LoVo (cell line): ENCODE results near the gene SMYD3.
"Not testable (repeated sequence)": the region's sequence is repeated elsewhere in the genome, so short reads cannot be mapped to it uniquely, and the experiment has no call there.

Experiments used
- DNase-seq: peaks from one replicate; pipeline ENCODE4 v3.0.0-alpha.2; 2016; ENCODE audit warnings: low spot score

SMYD3 gene

DNA sequence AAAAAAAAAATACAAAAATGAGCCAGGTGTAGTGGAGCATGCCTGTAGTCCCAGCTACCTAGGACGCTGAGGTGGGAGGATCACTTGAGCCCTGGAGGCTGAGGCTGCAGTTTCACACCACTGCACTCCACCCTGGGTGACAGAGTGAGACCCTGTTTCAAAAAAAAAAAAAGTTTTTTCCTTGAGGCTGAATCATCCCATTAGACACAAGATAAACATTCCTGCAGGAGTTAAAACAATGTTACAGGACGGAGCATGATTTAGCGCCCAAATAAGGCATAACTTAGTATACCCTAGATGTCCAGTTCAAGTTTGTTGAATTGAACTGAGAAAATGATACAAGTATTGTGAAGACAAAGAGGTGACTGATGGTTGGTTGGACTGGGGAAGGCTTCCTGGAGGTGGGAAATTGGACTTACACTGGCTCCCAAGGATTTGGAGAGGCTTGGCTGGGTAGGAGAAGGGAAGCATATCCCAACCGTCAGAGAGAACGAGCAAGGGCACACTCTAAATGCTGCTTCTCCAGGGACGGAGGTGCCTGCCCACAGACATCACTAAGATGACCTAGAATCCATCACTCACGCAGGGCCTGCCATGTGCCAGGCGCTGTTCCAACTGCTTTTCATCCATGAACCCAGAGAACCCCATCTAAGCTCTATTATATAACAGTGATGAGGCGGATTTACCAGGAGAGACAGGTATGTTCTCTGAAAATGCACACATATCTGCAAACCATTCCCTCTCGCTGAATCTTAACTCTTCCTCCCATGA, 741.7 kb downstream of the SMYD3 start:
- DNase-seq: no peak

DNA sequence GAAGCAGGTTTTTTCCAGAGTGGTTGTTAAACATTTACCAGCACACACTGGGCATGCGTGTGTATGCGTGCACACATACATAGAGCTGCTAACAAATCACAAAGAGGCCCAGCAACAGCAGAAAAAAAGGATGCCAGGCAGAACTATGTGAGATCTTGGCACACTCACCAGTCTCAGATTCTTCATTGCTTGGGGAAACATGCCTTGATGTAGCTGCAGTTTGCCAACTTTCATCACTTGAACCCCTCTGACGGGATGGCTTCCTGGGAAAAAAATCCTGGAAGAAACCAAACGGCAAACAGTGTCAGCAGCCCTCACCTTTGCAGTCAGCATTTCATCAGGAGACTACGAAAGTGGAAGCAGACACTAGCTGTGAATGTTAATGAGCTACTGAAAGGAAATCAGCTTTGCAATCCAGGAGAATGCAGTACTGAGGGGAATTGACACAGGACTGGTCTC, 743.2 kb downstream of the SMYD3 start:
- DNase-seq: no peak

DNA sequence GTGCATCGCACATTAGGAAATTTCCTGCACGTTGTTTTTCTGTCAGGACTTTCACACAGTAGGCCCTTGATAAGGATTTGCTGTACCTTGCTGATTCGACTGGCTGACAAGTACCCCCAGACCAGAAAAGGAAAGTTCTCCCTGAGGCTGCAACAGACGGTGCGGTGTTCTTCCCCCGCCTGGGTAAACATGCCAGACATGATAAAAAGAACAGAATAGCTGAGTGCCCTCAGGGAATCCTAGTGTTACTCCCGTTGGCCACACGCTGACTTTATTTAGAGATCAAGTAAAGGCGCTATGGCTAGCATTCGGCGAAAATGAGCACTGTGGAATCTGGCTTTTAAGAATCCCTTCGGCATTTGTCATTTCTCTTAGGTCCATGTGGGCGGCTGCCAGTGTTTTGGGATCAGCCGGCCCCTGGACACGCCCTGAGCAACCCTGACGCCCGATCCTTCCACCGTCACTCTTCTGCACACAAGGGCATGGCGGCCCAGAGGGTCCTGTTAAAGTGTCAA, 744.6 kb downstream of the SMYD3 start:
- no peak for DNase-seq

DNA sequence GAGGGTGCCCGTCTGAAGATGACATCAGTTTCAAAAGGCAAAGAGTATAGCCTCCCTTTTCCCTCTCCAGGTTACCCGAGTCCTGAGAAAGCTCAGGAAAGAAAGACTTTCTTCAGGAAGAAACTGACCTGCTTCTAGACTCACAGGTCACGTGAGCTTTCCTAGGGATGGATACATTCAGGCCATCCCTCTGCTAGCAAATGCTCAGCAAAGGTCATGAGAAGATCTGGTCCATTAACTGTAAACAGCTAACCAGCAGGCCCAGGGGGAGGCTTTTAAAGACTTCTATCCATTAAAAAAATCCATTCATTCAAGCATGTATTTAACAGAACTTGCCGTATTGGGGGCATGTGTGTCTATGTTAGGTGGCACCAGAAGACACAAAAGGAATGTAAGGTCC, 746.8 kb downstream of the SMYD3 start:
- no peak for DNase-seq

DNA sequence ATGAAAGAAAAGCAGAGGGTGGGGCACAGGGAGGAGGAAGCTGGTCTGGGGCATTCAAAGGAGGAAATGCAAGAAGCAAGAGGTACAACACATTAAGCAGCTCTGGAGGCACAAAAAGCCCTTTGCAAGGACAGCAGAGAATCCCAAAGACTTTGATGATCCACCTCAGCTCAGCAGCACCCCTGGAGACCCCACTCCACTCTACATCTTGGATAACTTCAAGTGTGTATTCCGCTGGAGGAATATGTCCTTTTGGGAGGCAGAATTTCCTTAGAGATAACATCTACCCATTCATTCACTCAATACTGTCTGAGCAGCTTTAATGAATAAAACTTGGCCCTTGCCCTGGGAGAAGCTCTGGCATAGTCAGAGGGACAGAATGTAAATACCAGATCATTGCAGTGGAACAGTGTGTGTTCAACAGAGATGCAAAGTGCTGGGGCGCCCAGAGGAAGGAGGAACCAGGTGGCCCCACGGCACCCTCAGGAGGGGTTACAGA, 752.6 kb downstream of the SMYD3 start:
- DNase-seq: no peak

DNA sequence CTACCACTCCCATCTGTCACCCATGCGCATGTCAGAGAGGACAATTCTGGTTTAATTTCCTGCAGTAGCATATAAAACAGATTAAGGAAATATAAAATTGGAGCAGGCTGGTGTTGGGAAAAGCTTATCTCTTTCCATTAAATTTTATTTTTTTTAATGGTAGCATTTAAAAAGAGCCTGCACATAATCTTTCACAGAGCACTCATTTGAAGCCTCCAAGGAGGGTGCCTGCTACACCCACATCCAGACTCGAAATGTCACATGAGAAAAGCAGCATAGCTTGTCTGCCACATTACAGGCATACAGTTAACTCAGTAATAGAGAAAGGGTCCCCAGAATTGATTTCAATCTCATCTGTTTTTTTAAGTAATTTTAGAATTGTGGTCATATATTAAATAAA, 753.3 kb downstream of the SMYD3 start:
- DNase-seq: no peak

DNA sequence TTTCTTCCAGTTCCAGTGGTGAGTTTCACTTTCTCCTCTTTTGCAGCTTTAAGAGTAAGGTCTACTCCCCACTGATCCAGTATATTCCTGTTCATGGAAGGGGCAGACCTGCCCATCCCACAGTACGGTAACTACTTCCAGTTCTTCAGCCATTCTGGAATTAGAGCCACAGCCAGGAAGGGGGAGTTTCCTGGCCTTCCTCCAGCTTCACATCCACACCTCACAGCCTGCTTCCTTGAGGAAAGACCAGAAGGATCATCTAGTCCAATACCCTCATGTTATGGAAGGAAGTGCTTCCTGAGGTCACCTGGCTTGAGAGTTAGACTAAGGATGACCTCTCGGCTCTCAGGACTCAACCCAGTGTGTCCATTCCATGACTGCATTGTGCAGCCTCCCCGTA, 754.5 kb downstream of the SMYD3 start:
- no peak for DNase-seq

DNA sequence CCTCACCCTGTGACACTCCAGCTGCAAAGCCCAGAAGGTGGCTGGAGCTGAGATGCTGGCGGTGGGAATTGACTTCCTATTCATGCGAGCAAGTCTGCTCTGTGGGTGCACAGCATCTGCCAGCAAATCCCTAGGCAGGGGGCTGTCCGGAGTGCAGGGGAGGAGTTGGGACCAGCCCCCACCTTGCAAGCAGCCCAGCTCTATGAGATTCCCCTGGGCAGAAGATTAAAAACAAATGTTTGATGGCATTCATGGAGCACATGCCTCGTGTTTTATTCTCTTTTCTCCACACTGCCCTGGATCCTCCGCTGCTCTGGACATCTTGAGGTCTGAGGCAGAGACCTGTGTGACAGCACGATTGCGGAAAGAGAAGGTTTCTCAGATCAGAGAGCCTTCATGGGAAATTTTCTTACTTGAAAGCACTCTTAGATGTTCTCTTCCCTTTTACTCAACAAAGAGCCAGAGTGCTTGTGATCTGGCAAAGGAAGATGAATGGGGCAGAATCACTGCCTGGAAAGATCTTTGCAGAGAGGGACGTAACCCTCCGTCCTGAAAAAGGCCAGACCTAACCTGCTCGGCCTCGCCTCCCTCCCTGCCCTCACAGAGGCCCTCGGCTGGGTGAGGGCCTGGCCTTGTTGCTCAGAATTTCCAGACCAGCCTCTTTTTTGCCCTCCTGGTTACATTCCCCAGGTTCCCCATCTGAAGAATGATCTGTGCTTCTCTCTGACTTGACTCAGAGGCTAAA, 755.2 kb downstream of the SMYD3 start:
- DNase-seq: no peak

DNA sequence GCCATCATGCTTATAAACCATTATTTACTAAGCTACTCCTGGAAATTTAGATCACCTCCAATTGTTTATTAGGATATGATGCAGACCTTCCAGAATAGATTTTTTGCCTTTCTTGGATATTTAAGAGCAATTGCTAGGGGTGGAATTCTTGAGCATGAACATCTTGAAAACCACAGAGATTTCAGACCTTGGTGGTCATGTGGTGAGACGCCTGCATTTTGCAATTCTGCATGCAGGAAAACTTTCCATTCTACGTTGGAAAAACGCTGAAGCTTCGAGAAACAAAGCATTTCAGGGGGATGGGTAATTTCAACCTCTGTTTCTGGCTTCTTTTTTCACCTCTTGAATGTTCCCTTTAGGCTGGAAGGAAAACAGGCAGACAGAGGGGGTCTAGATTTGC, 756.0 kb downstream of the SMYD3 start:
- DNase-seq: no peak

DNA sequence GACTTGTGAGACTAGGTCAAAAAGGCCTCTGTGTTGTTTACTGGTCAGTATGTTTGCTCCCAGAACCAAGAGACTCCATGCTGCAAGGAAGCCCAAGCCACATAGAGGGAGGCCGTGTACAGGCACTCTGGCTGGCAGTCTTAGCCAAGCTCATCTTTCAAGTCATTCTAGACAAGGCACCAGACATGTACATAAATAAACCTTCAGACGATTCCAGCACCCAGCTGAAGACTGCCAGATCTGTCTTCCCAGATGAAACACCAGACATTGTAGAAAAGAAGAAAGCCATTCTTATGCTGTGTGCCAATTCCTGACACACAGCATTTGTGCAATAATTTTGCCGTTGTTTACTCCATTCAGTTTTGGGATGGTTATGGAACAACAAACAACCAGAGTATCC, 756.8 kb downstream of the SMYD3 start:
- DNase-seq: no peak

DNA sequence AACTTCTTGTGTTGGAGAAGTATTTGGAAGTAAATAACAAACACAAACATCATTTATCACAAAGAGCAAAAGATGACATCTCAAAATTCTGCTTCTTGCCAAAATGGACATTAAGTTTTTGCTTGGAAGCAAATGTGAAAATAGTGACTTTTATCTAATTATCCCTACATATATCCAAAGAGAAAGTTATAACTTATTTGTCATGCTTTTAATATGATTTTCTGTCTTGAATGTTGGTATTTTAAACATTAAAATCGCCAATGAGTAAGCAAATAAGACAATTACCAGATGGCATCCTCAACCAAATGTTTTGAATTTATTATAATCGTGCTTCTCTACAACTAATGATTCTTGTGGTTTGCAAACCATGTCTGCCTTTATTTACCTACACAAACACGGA, 758.0 kb downstream of the SMYD3 start:
- DNase-seq: no peak

DNA sequence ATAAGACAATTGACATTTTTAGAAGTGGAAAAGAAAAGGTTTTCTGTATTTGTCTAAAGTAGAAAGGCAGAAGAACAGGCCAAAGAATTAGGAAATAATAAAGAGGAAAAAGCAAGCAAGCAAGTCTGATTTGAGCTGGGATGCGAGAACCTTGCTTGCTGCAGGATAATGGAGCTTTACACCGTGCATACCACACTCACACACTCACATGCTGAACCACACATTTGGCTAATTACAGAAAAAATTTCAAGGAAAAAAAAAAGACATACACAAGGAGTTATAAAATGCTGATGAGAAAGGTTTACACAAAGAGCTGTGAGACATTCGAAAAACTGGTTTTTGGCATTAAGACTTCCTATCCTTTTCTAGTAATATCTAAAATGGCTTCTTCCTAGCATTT, 758.4 kb downstream of the SMYD3 start:
- DNase-seq: no peak

DNA sequence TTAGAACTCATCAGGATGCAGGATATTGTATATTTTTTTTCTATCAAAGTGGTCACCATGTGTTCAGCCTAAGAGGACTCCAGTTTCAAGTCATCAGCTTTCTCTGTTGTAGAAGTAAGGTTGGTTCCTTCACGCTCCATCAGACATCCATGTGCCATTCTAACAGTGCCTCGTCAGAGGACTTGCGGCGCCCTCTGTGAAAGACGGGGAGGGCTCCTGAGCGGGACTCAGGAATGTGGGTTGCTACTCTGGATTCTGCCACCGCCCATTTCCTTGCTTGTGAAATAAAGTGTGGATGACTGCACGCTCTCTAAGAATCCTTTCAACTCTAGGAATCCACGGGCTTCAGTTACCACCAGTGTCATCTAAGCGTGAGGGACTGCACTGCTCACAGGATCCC, 758.8 kb downstream of the SMYD3 start:
- no peak for DNase-seq

DNA sequence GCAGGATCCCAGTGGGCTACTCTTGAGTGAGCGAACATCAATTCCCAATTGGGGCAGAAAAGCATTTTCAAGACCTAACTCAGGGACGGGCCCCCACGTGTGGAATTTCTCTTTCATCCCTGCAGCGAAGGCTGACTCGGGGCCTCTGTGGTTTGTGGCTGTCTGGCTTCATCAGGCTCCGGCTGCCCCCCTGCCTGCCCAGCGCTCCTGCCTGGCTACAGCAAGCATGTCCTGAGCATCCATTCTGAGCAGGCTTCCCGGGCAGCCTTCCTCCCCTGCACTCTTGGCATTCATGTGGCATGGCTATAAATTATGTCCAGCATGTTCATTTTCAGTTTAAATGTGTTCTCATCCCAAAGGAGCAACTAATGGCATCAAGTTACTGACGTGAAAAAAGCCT, 764.2 kb downstream of the SMYD3 start:
- no peak for DNase-seq

DNA sequence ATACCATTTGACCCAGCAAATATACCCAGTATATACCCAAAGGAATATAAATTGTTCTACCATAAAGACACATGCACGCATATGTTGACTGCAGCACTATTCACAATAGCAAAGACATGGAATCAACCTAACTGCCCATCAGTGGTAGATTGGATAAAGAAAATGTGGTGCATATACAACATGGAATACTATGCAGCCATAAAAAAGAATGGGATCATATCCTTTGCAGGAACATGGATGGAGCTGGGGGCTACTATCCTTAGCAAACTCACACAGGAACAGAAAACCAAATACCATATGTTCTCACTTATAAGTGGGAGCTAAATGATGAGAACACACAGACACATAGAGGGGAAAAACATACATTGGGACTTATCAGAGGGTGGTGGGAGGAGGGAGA, 766.7 kb downstream of the SMYD3 start:
- DNase-seq: not testable (repeated sequence)

DNA sequence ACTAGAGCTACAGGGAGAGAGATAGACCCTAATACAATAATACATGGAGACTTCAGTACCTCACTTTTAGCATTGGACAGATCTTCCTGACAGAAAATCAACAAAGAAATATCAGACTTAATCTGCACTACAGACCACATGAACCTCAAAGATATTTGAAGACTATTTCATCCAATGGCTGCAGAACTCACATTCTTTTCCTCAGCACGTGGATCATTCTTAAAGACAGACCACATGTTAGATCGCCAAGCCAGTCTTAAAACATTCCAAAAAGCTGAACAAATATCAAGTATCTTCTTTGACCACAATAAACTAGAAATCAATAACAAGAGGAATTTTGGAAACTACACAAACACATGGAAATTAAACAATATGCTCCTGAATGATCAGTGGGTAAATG, 776.3 kb downstream of the SMYD3 start:
- DNase-seq: no peak

DNA sequence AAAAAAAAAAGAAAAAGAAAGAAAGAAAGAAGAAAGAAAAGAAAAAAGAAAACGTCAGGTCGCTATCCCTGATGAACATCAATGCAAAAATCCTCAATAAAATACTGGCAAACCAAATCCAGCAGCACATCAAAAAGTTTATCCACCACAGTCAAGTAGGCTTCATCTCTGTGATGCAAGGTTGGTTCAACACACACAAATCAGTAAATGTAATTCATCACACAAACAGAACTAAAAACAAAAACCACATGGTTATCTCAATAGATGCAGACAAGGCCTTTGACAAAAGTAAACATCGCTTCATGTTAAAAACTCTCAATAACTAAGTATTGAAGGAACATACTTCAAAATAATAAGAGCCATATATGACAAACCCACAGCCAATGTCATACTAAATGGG, 779.0 kb downstream of the SMYD3 start:
- not testable (repeated sequence) for DNase-seq

DNA sequence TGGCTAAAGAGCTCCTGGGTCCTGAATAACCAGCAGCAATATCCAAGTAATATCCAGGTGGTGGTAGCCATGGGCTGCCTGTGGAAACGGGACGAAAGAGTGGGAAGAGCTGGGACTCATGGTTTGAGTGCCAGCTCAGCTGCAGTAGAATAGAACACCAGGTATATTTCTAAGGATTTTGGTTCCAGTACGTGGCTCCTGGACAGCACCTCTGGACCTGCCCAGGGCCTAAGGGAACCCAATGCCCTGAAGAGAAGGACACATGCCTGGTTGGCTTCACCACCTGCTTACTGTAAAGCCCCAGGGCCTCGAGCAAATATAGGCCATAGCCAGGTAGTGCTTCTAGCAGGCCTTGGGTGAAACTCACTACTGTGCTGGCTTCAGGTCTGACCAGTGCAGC, 785.6 kb downstream of the SMYD3 start:
- no peak for DNase-seq

DNA sequence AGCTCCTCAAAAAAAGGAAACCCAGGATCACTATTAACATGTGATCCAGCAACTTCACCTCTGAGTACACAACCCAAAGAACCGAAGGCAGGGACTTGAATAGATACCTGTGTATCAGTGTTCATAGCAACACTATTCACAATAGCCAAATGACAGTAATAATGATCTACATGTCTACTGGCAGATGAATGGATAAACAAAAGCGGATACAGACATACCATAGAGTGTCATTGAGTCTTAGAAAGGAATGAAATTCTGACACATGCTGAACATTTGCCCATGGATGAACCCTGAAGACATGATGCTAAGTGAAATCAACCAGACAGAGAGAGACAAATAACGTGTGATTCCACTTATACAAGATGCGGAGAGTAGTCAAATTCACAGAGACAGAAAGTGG, 788.1 kb downstream of the SMYD3 start:
- no peak for DNase-seq

DNA sequence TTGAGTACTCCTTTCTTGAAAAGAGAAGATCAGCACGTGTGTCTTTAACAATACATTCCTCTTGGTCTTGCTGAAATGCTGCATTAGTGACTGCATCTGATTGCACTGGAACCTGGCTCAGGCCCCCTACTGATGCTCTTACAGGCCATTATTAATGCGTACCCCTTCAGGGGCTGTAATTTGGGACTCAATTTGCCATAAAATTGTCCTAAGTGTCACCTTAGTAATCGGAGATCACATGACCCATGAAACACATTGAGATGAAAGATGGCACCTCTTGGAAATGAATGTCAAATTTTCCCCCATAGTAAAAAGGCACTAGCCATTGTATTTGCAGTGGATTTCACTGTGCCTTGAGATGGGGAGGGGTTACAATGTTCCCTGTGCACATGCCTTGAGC, 789.0 kb downstream of the SMYD3 start:
- no peak for DNase-seq

DNA sequence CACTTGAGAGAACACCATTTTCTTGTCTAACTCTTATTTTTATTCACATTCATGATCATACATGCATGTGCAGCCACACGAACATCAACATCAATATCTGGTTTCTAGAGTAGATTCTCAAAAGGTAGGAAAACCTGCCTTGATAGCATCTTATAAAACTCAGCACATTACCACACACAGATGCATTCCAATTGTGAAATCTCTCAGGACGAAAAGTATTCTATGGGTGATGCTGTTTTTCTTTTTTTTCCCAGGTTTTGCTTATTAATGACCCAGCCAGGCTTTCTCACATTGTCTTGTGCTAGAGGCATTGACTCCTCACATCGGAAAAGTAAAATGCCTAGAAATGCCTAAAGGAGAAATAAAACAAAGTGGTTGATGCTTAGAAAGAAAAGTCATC, 789.5 kb downstream of the SMYD3 start:
- no peak for DNase-seq

DNA sequence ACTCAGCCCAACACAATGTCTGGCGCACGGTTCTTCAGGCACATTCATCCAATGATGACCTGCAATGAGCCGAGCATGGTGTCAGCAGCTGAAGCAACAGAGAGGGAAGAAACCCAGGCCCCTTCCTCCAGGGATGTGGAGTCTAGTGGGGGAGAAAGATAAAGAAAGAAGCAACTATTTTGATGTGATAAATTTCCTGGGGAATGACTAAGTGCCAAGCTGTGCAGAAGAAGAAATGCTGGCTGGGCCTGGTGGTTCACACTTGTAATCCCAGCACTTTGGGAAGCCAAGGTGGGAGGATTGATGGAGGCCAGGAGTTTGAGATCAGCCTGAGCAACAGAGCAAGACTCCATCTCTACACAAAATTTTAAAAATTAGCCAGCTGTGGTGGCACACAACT, 790.5 kb downstream of the SMYD3 start:
- no peak for DNase-seq

DNA sequence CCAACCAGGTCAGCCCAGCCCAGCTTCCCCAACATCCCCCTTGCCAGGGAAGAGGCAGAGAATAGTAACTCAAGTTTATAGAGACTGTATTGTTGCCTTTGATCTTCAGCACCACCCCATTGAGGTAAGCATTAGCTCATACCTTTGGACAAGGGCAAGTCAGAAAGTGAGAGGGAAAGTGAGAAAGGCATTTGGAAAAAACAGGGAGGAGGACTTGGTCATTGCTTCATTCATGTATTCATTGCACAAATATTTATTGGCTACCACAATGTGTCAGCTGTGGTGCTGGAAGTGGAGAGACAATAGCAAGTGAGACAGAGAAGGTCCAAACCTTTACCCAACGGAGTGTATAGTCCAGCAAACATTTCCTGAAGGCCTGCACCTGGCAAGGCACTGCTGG, 791.1 kb downstream of the SMYD3 start:
- peak; percentile 61 for DNase-seq
